Right lobe of liver (tissue), 6 donors: Measurements from ENCODE around the gene PINK1. TPM values are rescaled to one million over a fixed set of nuclear protein-coding genes. Genes with fewer than 3 reads are reported as not detected.

ENCODE experiments used
- ATAC-seq, 4 donors: fragments of 200-7000 bp; cut with Tn5 transposase; one replicate each; pipeline ENCODE4 v1.9.1; 2020; ENCODE audit warnings: mild to moderate bottlenecking in 4 of 4, moderate library complexity in 4 of 4
- DNase-seq, 3 donors: peaks; one replicate each; pipeline ENCODE4 v3.0.0-alpha.2; 2020
- H3K27ac ChIP-seq, 3 donors: fragments of 200-600 bp; one replicate each; pipeline ENCODE4 v1.8.0; 2022
- H3K27me3 ChIP-seq, 2 donors: fragments of 200-600 bp; one replicate each; pipeline ENCODE4 v1.8.0; 2022
- H3K36me3 ChIP-seq, 4 donors: fragments of 200-600 bp; sonication (generic) in 1 of 4; one replicate each; pipeline versions ENCODE4 v1.5.1 to v1.8.0; 2017 to 2022; ENCODE audit warnings: control low read depth in 1 of 4
- H3K4me1 ChIP-seq, 4 donors: fragments of 200-600 bp; sonication (generic) in 1 of 4; one replicate each; pipeline versions ENCODE4 v1.5.1 to v1.8.0; 2017 to 2022; ENCODE audit warnings: control low read depth in 1 of 4
- H3K4me3 ChIP-seq, 3 donors: fragments of 200-600 bp; one replicate each; pipeline ENCODE4 v1.8.0; 2022
- H3K9me3 ChIP-seq, 4 donors: fragments of 200-600 bp; sonication (generic) in 1 of 4; one replicate each; pipeline versions ENCODE4 v1.5.1 to v1.8.0; 2017 to 2022; ENCODE audit warnings: control low read depth in 1 of 4
- CTCF ChIP-seq, 4 donors: fragments of 200-600 bp in 3 of 4; fragments of 450-650 bp in 1 of 4; IDR thresholded peaks; one replicate each; pipeline versions ENCODE4 v1.5.1 to v1.8.0; 2016 to 2022; ENCODE audit warnings: antibody characterized with exemption in 4 of 4, mild to moderate bottlenecking in 2 of 4
- POLR2A ChIP-seq: fragments of 450-650 bp; IDR thresholded peaks from one replicate; pipeline ENCODE4 v1.6.1; 2017; ENCODE audit warnings: antibody characterized with exemption, mild to moderate bottlenecking
- WGBS: methylation state at CpG from one replicate; pipeline ENCODE4 v1.1.6; 2018; ENCODE audit warnings: low coverage, low lambda C conversion rate; ENCODE audit not compliant: insufficient coverage; ENCODE audit errors: missing lambda C conversion rate; 5-methylcytosine and 5-hydroxymethylcytosine counted together
- intact Hi-C, 2 donors: fragments of 100-400 bp; cut with DNase I; formaldehyde crosslinking; loops; one replicate each; pipeline versions ENCODE4 v1.11.2 to v1.14.1; 2022
- total RNA-seq, 6 experiments: library from RNA; depleted of rRNA in 2 of 6; stranded (reverse); fragments of >200 nt in 2 of 6; fragmentation: NEBNext Ultra II Directional in 3 of 6; extraction: Animal tissue kit (Norgen Biotek cat#: 25700) in 3 of 6; gene quantifications; one replicate each; pipeline versions ENCODE4 v1.1.0 to v1.2.4, GENCODE V29; 2016 to 2023
- donor health status: DM: no; HTN: yes; CAD: no.
- donor health status: DM: no; HTN: no; CAD: no.
- donor health status: DM: no; HTN: no; CAD: no.
- donor health status: DM: no; HTN: yes; CAD: no.
- donor health status: DM: no; HTN: yes; CAD: no.

Gene PINK1
- total RNA-seq, 6 experiments from 2014 or later: 67.3 to 94.1 (median 83.0) TPM

- Histone ChIP-seq H3K4me1 (peaks cover 0 to 20% (median 8%) of the 10 kb centered on the region in 4 donors), H3K27ac (peak within 1 kb of the TSS; percentile 92 to 98 (median 93)), H3K27me3 (no peaks in the 10 kb centered on the region), H3K36me3 (peaks cover 0 to 12% (median 1%) of the 10 kb centered on the region in 4 donors), H3K9me3 (no peaks in the 10 kb centered on the region), H3K4me3 (peak within 1 kb of the TSS; percentile 54 to 84 (median 76))
- intact Hi-C loops: no loop called here
- 33% methylated on average over 1 of the region's 11 CpGs for WGBS
- ATAC-seq (peak; percentile 68 to 87 (median 75)), DNase-seq (peak; percentile 80 to 92 (median 90))
- peak; percentile 87 for TF ChIP-seq POLR2A
- no peak for TF ChIP-seq CTCF (IDR thresholded peaks at IDR 0.05)
Measured at GRCh38 chr1:20588634-20589225, 44.5 kb upstream of the PINK1 start, which contains the start of gene CDA. Gene CDA, plus strand, starts transcription at chr1:20589097. Its CDS starts 33 bp downstream, at chr1:20589130.

- Histone ChIP-seq H3K27ac (peak overlapping the region; percentile 92 to 98 (median 93)), H3K36me3 (peaks cover 0 to 19% (median 2%) of the 10 kb centered on the region in 4 donors), H3K4me3 (peak overlapping the region; percentile 54 to 84 (median 76)), H3K4me1 (peaks cover 0 to 20% (median 8%) of the 10 kb centered on the region in 4 donors), H3K9me3 (no peaks in the 10 kb centered on the region), H3K27me3 (no peaks in the 10 kb centered on the region)
- intact Hi-C loops: no loop called here
- ATAC-seq (peak; percentile 23 to 39 (median 28)), DNase-seq (peak; percentile 61 to 72 (median 64))
- under 1% methylated on average over 16 of the region's 24 CpGs for WGBS
- TF ChIP-seq POLR2A: no peak
- no peak for TF ChIP-seq CTCF (IDR thresholded peaks at IDR 0.05)
Measured at GRCh38 chr1:20589331-20590278, 43.7 kb upstream of the PINK1 start.

GRCh38 chr1:20590306-20590777, 42.9 kb upstream of the PINK1 start:
- peak overlapping the region; percentile 92 to 98 (median 93) for H3K27ac ChIP-seq
- peaks cover 0 to 19% (median 5%) of the 10 kb centered on the region in 4 donors for H3K36me3 ChIP-seq
- peaks cover 0 to 20% (median 8%) of the 10 kb centered on the region in 4 donors for H3K4me1 ChIP-seq
- H3K4me3 ChIP-seq: peak overlapping the region; percentile 54 to 84 (median 76)
- WGBS: 10% methylated on average over 7 of the region's 7 CpGs
- ATAC-seq (peak; percentile 72 to 85 (median 76)), DNase-seq (peak; percentile 72 to 92 (median 90))
- H3K9me3 ChIP-seq: no peaks in the 10 kb centered on the region
- intact Hi-C loops: no loop called here
- no peaks in the 10 kb centered on the region for H3K27me3 ChIP-seq
- TF ChIP-seq CTCF (IDR thresholded peaks at IDR 0.05): no peak
- peak; percentile 97 for TF ChIP-seq POLR2A

GRCh38 chr1:20593756-20594155, 39.5 kb upstream of the PINK1 start:
- intact Hi-C loops: no loop called here
- Histone ChIP-seq H3K4me3 (no peak overlapping the region), H3K4me1 (peaks cover 0 to 22% (median 10%) of the 10 kb centered on the region in 4 donors), H3K36me3 (peaks cover 0 to 19% (median 5%) of the 10 kb centered on the region in 4 donors), H3K27ac (no peak overlapping the region), H3K27me3 (no peaks in the 10 kb centered on the region), H3K9me3 (no peaks in the 10 kb centered on the region)
- no peak for ATAC-seq
- DNase-seq: no peak
- no peak for TF ChIP-seq POLR2A
- TF ChIP-seq CTCF (IDR thresholded peaks at IDR 0.05): no peak
- 88% methylated on average over 4 of the region's 5 CpGs for WGBS
